HTR-8/SVneo (cell line): Measurements from ENCODE around the gene CPEB1.
"Not testable (repeated sequence)": the region's sequence is repeated elsewhere in the genome, so short reads cannot be mapped to it uniquely, and the experiment has no call there.

Experiments used
- DNase-seq: peaks from one replicate; pipeline ENCODE4 v3.0.0; 2011; ENCODE audit warnings: low spot score, mixed read lengths; ENCODE audit not compliant: insufficient read length
- FAIRE-seq: peaks from 2 replicates; lab custom pipeline; 2011; peaks lifted over from hg19 to GRCh38; lab: Jason Lieb, UNC

Gene CPEB1

GRCh38 chr15:82551646-82552247, 95.4 kb downstream of the CPEB1 start:
- FAIRE-seq (no peak), DNase-seq (no peak)

GRCh38 chr15:82549199-82549665, 97.9 kb downstream of the CPEB1 start:
- DNase-seq: no peak
- FAIRE-seq: no peak

GRCh38 chr15:82548700-82549099, 98.5 kb downstream of the CPEB1 start:
- DNase-seq (no peak), FAIRE-seq (no peak)

- FAIRE-seq (no peak), DNase-seq (no peak)
Observed at GRCh38 chr15:82545478-82545877, 101.7 kb downstream of the CPEB1 start.

GRCh38 chr15:82545002-82545401, 102.2 kb downstream of the CPEB1 start:
- DNase-seq (no peak), FAIRE-seq (no peak)

- DNase-seq (no peak), FAIRE-seq (no peak)
Observed at GRCh38 chr15:82544431-82544830, 102.7 kb downstream of the CPEB1 start.

- no peak for DNase-seq
- FAIRE-seq: no peak
Observed at GRCh38 chr15:82543160-82543559, 104.0 kb downstream of the CPEB1 start.

- FAIRE-seq (no peak), DNase-seq (peak; percentile 20)
Observed at GRCh38 chr15:82540984-82541431, 106.2 kb downstream of the CPEB1 start.

GRCh38 chr15:82540055-82540983, 106.8 kb downstream of the CPEB1 start, which contains the start of gene RPS17:
RPS17 (minus strand) TSS chr15:82540457; CDS start chr15:82540428, 29 bp downstream.
- no peak for FAIRE-seq
- peak; percentile 95 for DNase-seq

- DNase-seq (no peak), FAIRE-seq (no peak)
Observed at GRCh38 chr15:82539691-82540054, 107.5 kb downstream of the CPEB1 start.

GRCh38 chr15:82538961-82539690, 108.0 kb downstream of the CPEB1 start:
- no peak for DNase-seq
- FAIRE-seq: no peak

GRCh38 chr15:82537351-82537908, 109.7 kb downstream of the CPEB1 start:
- no peak for DNase-seq
- no peak for FAIRE-seq

GRCh38 chr15:82536409-82537350, 110.5 kb downstream of the CPEB1 start:
- DNase-seq (no peak), FAIRE-seq (no peak)

GRCh38 chr15:82535566-82536408, 111.4 kb downstream of the CPEB1 start:
- DNase-seq (no peak), FAIRE-seq (no peak)

- DNase-seq, FAIRE-seq: not testable (repeated sequence)
Observed at GRCh38 chr15:82535151-82535550, 112.0 kb downstream of the CPEB1 start.

- not testable (repeated sequence) for DNase-seq, FAIRE-seq
Observed at GRCh38 chr15:82534457-82534861, 112.7 kb downstream of the CPEB1 start.

GRCh38 chr15:82533801-82534200, 113.4 kb downstream of the CPEB1 start:
- DNase-seq (no peak), FAIRE-seq (no peak)

- no peak for DNase-seq
- FAIRE-seq: no peak
Observed at GRCh38 chr15:82532991-82533481, 114.1 kb downstream of the CPEB1 start.
